Muscle of leg (tissue), 11 donors: ENCODE results near the gene ODAD3. TPM values are rescaled to one million over a fixed set of nuclear protein-coding genes. Genes with fewer than 3 reads are reported as not detected.
A peak's percentile ranks its signal among the peaks of the same experiment; 100 is the strongest.
"Not testable (repeated sequence)": the region's sequence is repeated elsewhere in the genome, so short reads cannot be mapped to it uniquely, and the experiment has no call there.

Source experiments
- DNase-seq: peaks from one replicate; pipeline ENCODE4 v3.0.0; 2013
- H3K27ac ChIP-seq: one replicate; pipeline ENCODE4 v1.5.1; 2013; ENCODE audit warnings: mild to moderate bottlenecking, low read length, control low read depth
- H3K27me3 ChIP-seq: one replicate; pipeline ENCODE4 v1.6.1; 2013; ENCODE audit warnings: low read length; ENCODE audit not compliant: control insufficient read depth, insufficient read depth
- H3K36me3 ChIP-seq: one replicate; pipeline ENCODE4 v1.6.1; 2013; ENCODE audit warnings: low read length; ENCODE audit not compliant: control insufficient read depth, insufficient read depth
- H3K4me1 ChIP-seq: one replicate; pipeline ENCODE4 v1.6.1; 2013; ENCODE audit warnings: low read length; ENCODE audit not compliant: control insufficient read depth, insufficient read depth
- H3K4me3 ChIP-seq: one replicate; pipeline ENCODE4 v1.5.1; 2013; ENCODE audit warnings: low read length, control low read depth
- H3K9me3 ChIP-seq: replicated peaks from 2 replicates; pipeline ENCODE4 v1.6.1; 2013; ENCODE audit warnings: low read depth, low read length; ENCODE audit not compliant: control insufficient read depth
- WGBS: methylation state at CpG from one replicate; pipeline ENCODE4 v1.1.5; 2013; ENCODE audit warnings: missing lambda C conversion rate; ENCODE audit not compliant: insufficient coverage; 5-methylcytosine and 5-hydroxymethylcytosine counted together
- polyA plus RNA-seq, 8 donors: library from polyadenylated mRNA; unstranded; fragments of 120-200 nt; gene quantifications; one replicate each; pipeline versions ENCODE4 v1.2.1 to v1.2.3, GENCODE V29; 2013; ENCODE audit warnings: inconsistent platforms in 1 of 8, low replicate concordance in 1 of 8; ENCODE audit not compliant: insufficient read length in 8 of 8, insufficient read depth in 1 of 8
- total RNA-seq: library from RNA; stranded (reverse); fragments of 120-200 nt; gene quantifications from one replicate; pipeline ENCODE4 v1.2.4, GENCODE V29; 2013

Gene ODAD3
- total and polyA plus RNA-seq, 9 donors = 0.11 to 0.49 (median 0.22) TPM

- peaks cover 52% of the 10 kb centered on the region for H3K36me3 ChIP-seq
- H3K27me3 ChIP-seq = no peaks in the 10 kb centered on the region
- 93% methylated on average over 5 of the region's 9 CpGs for WGBS
- no peak overlapping the region for H3K27ac ChIP-seq
- H3K4me3 ChIP-seq = no peak overlapping the region
- H3K9me3 ChIP-seq = no peaks in the 10 kb centered on the region
- no peak for DNase-seq
- H3K4me1 ChIP-seq = peaks cover 14% of the 10 kb centered on the region
Measured at GRCh38 chr19:11437955-11438354, 3.0 kb upstream of the ODAD3 start.

GRCh38 chr19:11435833-11436313 lies 952 bp upstream of the ODAD3 start:
- peak overlapping the region; percentile 84 for H3K27ac ChIP-seq
- H3K9me3 ChIP-seq = no peaks in the 10 kb centered on the region
- H3K4me1 ChIP-seq = peaks cover 14% of the 10 kb centered on the region
- peaks cover 31% of the 10 kb centered on the region for H3K36me3 ChIP-seq
- H3K4me3 ChIP-seq = peak overlapping the region; percentile 85
- peak; percentile 38 for DNase-seq
- no peaks in the 10 kb centered on the region for H3K27me3 ChIP-seq
- WGBS = 0% methylated on average over 14 of the region's 21 CpGs

- peaks cover 25% of the 10 kb centered on the region for H3K36me3 ChIP-seq
- no peaks in the 10 kb centered on the region for H3K9me3 ChIP-seq
- WGBS = 2% methylated on average over 7 of the region's 9 CpGs
Measured at GRCh38 chr19:11434703-11435056, 241 bp downstream of the ODAD3 start.

GRCh38 chr19:11433526-11433925 lies 1.4 kb downstream of the ODAD3 start:
- not testable (repeated sequence) for DNase-seq, H3K4me3 ChIP-seq

More at GRCh38 chr19:11434703-11435056, 241 bp downstream of the ODAD3 start:
- no peaks in the 10 kb centered on the region for H3K27me3 ChIP-seq
- H3K4me3 ChIP-seq = peak overlapping the region; percentile 85
- peak overlapping the region; percentile 84 for H3K27ac ChIP-seq
- DNase-seq = no peak
- peaks cover 14% of the 10 kb centered on the region for H3K4me1 ChIP-seq

GRCh38 chr19:11426656-11427055 lies 8.3 kb downstream of the ODAD3 start:
- peaks cover 27% of the 10 kb centered on the region for H3K27me3 ChIP-seq
- no peak for DNase-seq
- no peak overlapping the region for H3K27ac ChIP-seq
- H3K9me3 ChIP-seq = peaks cover under 1% of the 10 kb centered on the region
- no peak overlapping the region for H3K4me3 ChIP-seq
- peaks cover 14% of the 10 kb centered on the region for H3K4me1 ChIP-seq
- H3K36me3 ChIP-seq = no peaks in the 10 kb centered on the region
- WGBS = 89% methylated on average over 18 of the region's 19 CpGs

More at GRCh38 chr19:11433526-11433925, 1.4 kb downstream of the ODAD3 start:
- H3K27me3 ChIP-seq, H3K9me3 ChIP-seq, H3K27ac ChIP-seq: not testable (repeated sequence)
- peaks cover 14% of the 10 kb centered on the region for H3K4me1 ChIP-seq
- peaks cover 18% of the 10 kb centered on the region for H3K36me3 ChIP-seq
- WGBS = 100% methylated on average over 1 of the region's 3 CpGs

GRCh38 chr19:11425719-11426457 lies 9.0 kb downstream of the ODAD3 start:
- H3K27ac ChIP-seq = no peak overlapping the region
- peaks cover 20% of the 10 kb centered on the region for H3K4me1 ChIP-seq
- 84% methylated on average over 19 of the region's 28 CpGs for WGBS
- H3K4me3 ChIP-seq = no peak overlapping the region
- H3K9me3 ChIP-seq = peaks cover 2% of the 10 kb centered on the region
- H3K36me3 ChIP-seq = no peaks in the 10 kb centered on the region
- peaks cover 34% of the 10 kb centered on the region for H3K27me3 ChIP-seq
- DNase-seq = no peak

GRCh38 chr19:11423791-11424181 lies 11.1 kb downstream of the ODAD3 start:
- Histone ChIP-seq H3K4me3 (no peak overlapping the region), H3K9me3 (peaks cover 2% of the 10 kb centered on the region), H3K4me1 (peaks cover 30% of the 10 kb centered on the region), H3K27me3 (peaks cover 55% of the 10 kb centered on the region), H3K27ac (no peak overlapping the region), H3K36me3 (no peaks in the 10 kb centered on the region)
- DNase-seq = no peak
- WGBS = 18% methylated on average over 18 of the region's 22 CpGs

- H3K4me3 ChIP-seq = no peak overlapping the region
- 29% methylated on average over 24 of the region's 27 CpGs for WGBS
- DNase-seq = no peak
- no peak overlapping the region for H3K27ac ChIP-seq
- no peaks in the 10 kb centered on the region for H3K36me3 ChIP-seq
- peaks cover 35% of the 10 kb centered on the region for H3K4me1 ChIP-seq
- H3K9me3 ChIP-seq = peaks cover 2% of the 10 kb centered on the region
- peaks cover 60% of the 10 kb centered on the region for H3K27me3 ChIP-seq
Measured at GRCh38 chr19:11423164-11423790, 11.6 kb downstream of the ODAD3 start.

GRCh38 chr19:11422163-11423065 lies 12.5 kb downstream of the ODAD3 start:
- 3% methylated on average over 52 of the region's 56 CpGs for WGBS
- DNase-seq = peak; percentile 34
- H3K27me3 ChIP-seq = peaks cover 69% of the 10 kb centered on the region
- peaks cover 36% of the 10 kb centered on the region for H3K4me1 ChIP-seq
- H3K27ac ChIP-seq = no peak overlapping the region
- no peaks in the 10 kb centered on the region for H3K36me3 ChIP-seq
- peaks cover 2% of the 10 kb centered on the region for H3K9me3 ChIP-seq
- H3K4me3 ChIP-seq = no peak overlapping the region
